ENCODE data around the gene STAG1.

The STAG1 gene

DNA sequence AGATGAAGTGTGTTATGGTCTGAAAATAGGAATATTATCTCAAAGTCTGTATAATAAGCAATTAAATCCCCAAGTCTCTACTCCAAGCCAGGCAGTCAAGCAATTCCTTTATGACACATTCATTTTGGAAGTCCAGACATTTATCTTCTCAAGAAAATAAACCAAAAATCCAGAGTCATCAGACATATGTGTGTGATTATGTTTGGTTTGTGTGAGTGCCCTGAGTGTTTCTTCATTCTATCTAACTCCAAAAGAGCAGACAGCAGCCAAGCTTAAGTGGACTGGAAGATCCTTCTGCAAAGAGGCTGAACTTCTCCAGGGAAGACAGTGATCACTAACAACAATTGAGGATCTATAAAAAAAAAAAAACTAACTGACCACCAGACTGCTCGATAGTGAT, 239.8 kb downstream of the STAG1 start:
- Histone ChIP-seq H2BK5ac (ENCODE audit: low read length) (no peak overlapping the region), H3K18ac (ENCODE audit: low read length) (no peak overlapping the region), H4K8ac (ENCODE audit: low read depth, low read length) (no peak overlapping the region), H2AK5ac (ENCODE audit: low read length) (no peak overlapping the region), H3K4me1 (ENCODE audit: control insufficient read depth, low read depth, low read length) (no peaks in the 10 kb centered on the region), H3K9ac (ENCODE audit: low read length) (no peak overlapping the region), H3K27ac (ENCODE audit: low read depth, low read length) (no peak overlapping the region), H4K5ac (ENCODE audit: low read length) (no peak overlapping the region), H2BK120ac (ENCODE audit: low read depth, low read length) (no peak overlapping the region), H3K36me3 (ENCODE audit: control insufficient read depth, insufficient read depth, low read length) (no peaks in the 10 kb centered on the region), H3K4me3 (ENCODE audit: low read length) (no peak overlapping the region), H3K79me1 (ENCODE audit: low read length) (no peaks in the 10 kb centered on the region), H3K4ac (ENCODE audit: low read depth, low read length) (no peak overlapping the region), H3K4me2 (ENCODE audit: low read length) (no peak overlapping the region), H3K23ac (ENCODE audit: low read length) (no peak overlapping the region), H3K27me3 (ENCODE audit: insufficient read depth, low read length, poor library complexity) (no peaks in the 10 kb centered on the region), H3K79me2 (ENCODE audit: control insufficient read depth, insufficient read depth, low read length) (no peaks in the 10 kb centered on the region), H3K56ac (ENCODE audit: low read length) (no peak overlapping the region), H2BK15ac (replicated peaks; ENCODE audit: low read depth) (no peak overlapping the region)
- no CpG with 5 or more reads among the region's 1 CpG for WGBS (ENCODE audit: extremely low coverage, insufficient coverage, low lambda C conversion rate)
- DNase-seq: no peak

DNA sequence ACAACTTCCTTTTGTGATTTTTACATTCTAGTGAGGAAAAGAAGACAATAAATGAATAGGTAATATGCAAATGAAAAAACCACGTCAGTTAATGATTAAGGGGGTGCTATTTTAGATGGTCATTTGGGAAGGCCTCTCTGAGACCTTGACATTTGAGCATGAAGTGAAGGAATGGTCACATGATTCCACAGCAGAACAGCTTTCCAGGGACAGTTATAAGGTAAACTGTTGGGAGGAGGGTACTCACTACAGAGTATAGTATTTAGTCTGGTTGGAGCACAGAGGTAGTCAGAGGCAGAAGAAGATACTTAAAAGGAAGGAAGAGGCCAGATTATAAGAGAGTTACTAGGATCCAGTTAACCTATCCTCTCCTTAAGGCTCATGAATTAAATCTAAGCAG, 246.5 kb downstream of the STAG1 start:
- Histone ChIP-seq H3K4me1 (ENCODE audit: control insufficient read depth, low read depth, low read length) (no peaks in the 10 kb centered on the region), H2AK5ac (ENCODE audit: low read length) (no peak overlapping the region), H3K27ac (ENCODE audit: low read depth, low read length) (no peak overlapping the region), H3K4ac (ENCODE audit: low read depth, low read length) (no peak overlapping the region), H2BK120ac (ENCODE audit: low read depth, low read length) (no peak overlapping the region), H3K56ac (ENCODE audit: low read length) (no peak overlapping the region), H3K4me2 (ENCODE audit: low read length) (no peak overlapping the region), H2BK15ac (replicated peaks; ENCODE audit: low read depth) (no peak overlapping the region), H3K79me2 (ENCODE audit: control insufficient read depth, insufficient read depth, low read length) (no peaks in the 10 kb centered on the region), H4K5ac (ENCODE audit: low read length) (no peak overlapping the region), H3K79me1 (ENCODE audit: low read length) (no peaks in the 10 kb centered on the region), H2BK5ac (ENCODE audit: low read length) (no peak overlapping the region), H3K36me3 (ENCODE audit: control insufficient read depth, insufficient read depth, low read length) (no peaks in the 10 kb centered on the region), H4K8ac (ENCODE audit: low read depth, low read length) (no peak overlapping the region), H3K18ac (ENCODE audit: low read length) (no peak overlapping the region), H3K4me3 (ENCODE audit: low read length) (no peak overlapping the region), H3K9ac (ENCODE audit: low read length) (no peak overlapping the region), H3K27me3 (ENCODE audit: insufficient read depth, low read length, poor library complexity) (no peaks in the 10 kb centered on the region), H3K23ac (ENCODE audit: low read length) (no peak overlapping the region)
- no CpG with 5 or more reads among the region's 1 CpG for WGBS (ENCODE audit: extremely low coverage, insufficient coverage, low lambda C conversion rate)
- DNase-seq: no peak

DNA sequence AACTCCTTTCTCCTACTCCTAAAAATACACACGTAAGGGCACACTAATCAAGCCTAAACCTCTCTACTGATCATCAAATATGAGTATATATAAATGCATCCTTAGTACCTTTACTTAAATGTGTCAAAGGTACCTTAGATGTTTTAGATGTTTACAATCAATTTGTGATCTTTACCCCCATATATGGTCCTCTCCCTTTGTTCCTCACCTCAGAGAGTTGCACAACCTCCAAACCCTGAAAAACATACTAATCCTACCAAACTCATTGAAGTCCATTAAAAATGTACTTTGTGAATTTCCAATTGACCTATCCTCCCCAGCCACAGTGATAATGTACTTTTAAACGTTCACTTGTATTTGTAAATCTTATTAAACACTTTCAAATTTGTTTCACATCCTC, 249.1 kb downstream of the STAG1 start:
- H3K9ac ChIP-seq (ENCODE audit: low read length): no peak overlapping the region
- no peak for DNase-seq
- H2BK120ac ChIP-seq (ENCODE audit: low read depth, low read length): no peak overlapping the region
- H3K23ac ChIP-seq (ENCODE audit: low read length): no peak overlapping the region
- H3K56ac ChIP-seq (ENCODE audit: low read length): no peak overlapping the region
- no peak overlapping the region for H3K4me3 ChIP-seq (ENCODE audit: low read length)
- H3K4me1 ChIP-seq (ENCODE audit: control insufficient read depth, low read depth, low read length): no peaks in the 10 kb centered on the region
- WGBS (ENCODE audit: extremely low coverage, insufficient coverage, low lambda C conversion rate): 100% methylated on average over 1 of the region's 2 CpGs
- no peak overlapping the region for H4K5ac ChIP-seq (ENCODE audit: low read length)
- no peak overlapping the region for H3K4me2 ChIP-seq (ENCODE audit: low read length)
- no peak overlapping the region for H2AK5ac ChIP-seq (ENCODE audit: low read length)
- H3K18ac ChIP-seq (ENCODE audit: low read length): no peak overlapping the region
- H2BK5ac ChIP-seq (ENCODE audit: low read length): no peak overlapping the region
- H3K27me3 ChIP-seq (ENCODE audit: insufficient read depth, low read length, poor library complexity): no peaks in the 10 kb centered on the region
- no peak overlapping the region for H4K8ac ChIP-seq (ENCODE audit: low read depth, low read length)
- no peaks in the 10 kb centered on the region for H3K36me3 ChIP-seq (ENCODE audit: control insufficient read depth, insufficient read depth, low read length)
- no peaks in the 10 kb centered on the region for H3K79me2 ChIP-seq (ENCODE audit: control insufficient read depth, insufficient read depth, low read length)
- H3K79me1 ChIP-seq (ENCODE audit: low read length): no peaks in the 10 kb centered on the region
- no peak overlapping the region for H3K4ac ChIP-seq (ENCODE audit: low read depth, low read length)
- no peak overlapping the region for H2BK15ac ChIP-seq (replicated peaks; ENCODE audit: low read depth)
- H3K27ac ChIP-seq (ENCODE audit: low read depth, low read length): no peak overlapping the region

DNA sequence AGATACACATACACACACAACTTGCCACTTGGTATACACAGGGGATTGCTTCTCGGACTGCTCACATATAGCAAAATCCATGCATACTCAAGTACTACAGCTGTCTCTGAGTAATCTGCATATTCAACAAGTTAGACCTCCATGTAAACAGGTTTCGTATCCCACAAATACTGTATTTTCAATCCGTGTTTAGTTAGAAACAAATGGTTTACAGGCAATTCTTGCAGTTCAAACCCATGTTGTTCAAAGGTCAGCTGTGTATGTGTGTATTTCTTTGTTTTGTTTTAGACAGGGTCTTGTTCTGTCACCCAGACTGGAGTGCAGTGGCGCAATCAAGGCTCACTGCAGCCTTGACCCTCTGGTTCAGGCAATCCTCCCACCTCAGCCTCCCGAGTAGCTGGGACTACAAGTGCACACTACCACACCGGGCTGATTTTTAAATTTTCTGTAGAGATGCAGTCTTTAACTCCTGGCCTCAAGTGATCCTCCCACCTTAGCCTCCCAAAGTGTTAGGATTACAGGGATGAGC, 253.2 kb downstream of the STAG1 start:
- Histone ChIP-seq H3K56ac (ENCODE audit: low read length) (no peak overlapping the region), H4K5ac (ENCODE audit: low read length) (no peak overlapping the region), H3K27me3 (ENCODE audit: insufficient read depth, low read length, poor library complexity) (no peaks in the 10 kb centered on the region), H2BK5ac (ENCODE audit: low read length) (no peak overlapping the region), H3K79me1 (ENCODE audit: low read length) (no peaks in the 10 kb centered on the region), H3K4me3 (ENCODE audit: low read length) (no peak overlapping the region), H2AK5ac (ENCODE audit: low read length) (no peak overlapping the region), H3K4me2 (ENCODE audit: low read length) (no peak overlapping the region), H3K4me1 (ENCODE audit: control insufficient read depth, low read depth, low read length) (no peaks in the 10 kb centered on the region), H2BK120ac (ENCODE audit: low read depth, low read length) (no peak overlapping the region), H3K79me2 (ENCODE audit: control insufficient read depth, insufficient read depth, low read length) (no peaks in the 10 kb centered on the region), H3K27ac (ENCODE audit: low read depth, low read length) (no peak overlapping the region), H4K8ac (ENCODE audit: low read depth, low read length) (no peak overlapping the region), H3K9ac (ENCODE audit: low read length) (no peak overlapping the region), H3K23ac (ENCODE audit: low read length) (no peak overlapping the region), H2BK15ac (replicated peaks; ENCODE audit: low read depth) (no peak overlapping the region), H3K18ac (ENCODE audit: low read length) (no peak overlapping the region), H3K36me3 (ENCODE audit: control insufficient read depth, insufficient read depth, low read length) (no peaks in the 10 kb centered on the region), H3K4ac (ENCODE audit: low read depth, low read length) (no peak overlapping the region)
- no CpG with 5 or more reads among the region's 6 CpGs for WGBS (ENCODE audit: extremely low coverage, insufficient coverage, low lambda C conversion rate)
- DNase-seq: no peak

DNA sequence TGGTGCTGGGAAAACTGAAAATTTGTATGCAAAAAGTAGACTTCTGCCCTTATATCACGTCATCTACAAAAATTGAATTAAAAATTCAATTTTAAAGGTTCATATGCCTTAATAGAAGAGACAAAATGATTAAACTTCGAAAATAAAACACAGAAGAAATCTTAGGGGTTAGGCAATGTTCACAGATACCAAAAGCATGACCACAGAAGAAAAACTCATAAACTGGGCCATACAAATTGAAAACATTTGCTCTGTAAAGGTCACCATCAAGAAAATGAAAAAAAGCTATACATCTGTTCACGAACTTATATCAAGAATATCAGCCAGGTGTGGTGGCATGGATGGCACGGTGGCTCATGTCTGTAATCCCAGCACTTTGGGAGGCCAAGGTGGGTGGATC, 257.0 kb downstream of the STAG1 start:
- no peak overlapping the region for H3K18ac ChIP-seq (ENCODE audit: low read length)
- no peaks in the 10 kb centered on the region for H3K4me1 ChIP-seq (ENCODE audit: control insufficient read depth, low read depth, low read length)
- no CpG with 5 or more reads among the region's 4 CpGs for WGBS (ENCODE audit: extremely low coverage, insufficient coverage, low lambda C conversion rate)
- H3K4ac ChIP-seq (ENCODE audit: low read depth, low read length): no peak overlapping the region
- H2BK5ac ChIP-seq (ENCODE audit: low read length): no peak overlapping the region
- H3K79me2 ChIP-seq (ENCODE audit: control insufficient read depth, insufficient read depth, low read length): no peaks in the 10 kb centered on the region
- no peak overlapping the region for H3K56ac ChIP-seq (ENCODE audit: low read length)
- no peak overlapping the region for H3K4me2 ChIP-seq (ENCODE audit: low read length)
- no peaks in the 10 kb centered on the region for H3K27me3 ChIP-seq (ENCODE audit: insufficient read depth, low read length, poor library complexity)
- no peaks in the 10 kb centered on the region for H3K79me1 ChIP-seq (ENCODE audit: low read length)
- H3K23ac ChIP-seq (ENCODE audit: low read length): no peak overlapping the region
- H2AK5ac ChIP-seq (ENCODE audit: low read length): no peak overlapping the region
- H3K27ac ChIP-seq (ENCODE audit: low read depth, low read length): no peak overlapping the region
- H2BK15ac ChIP-seq (replicated peaks; ENCODE audit: low read depth): no peak overlapping the region
- DNase-seq: no peak
- H3K9ac ChIP-seq (ENCODE audit: low read length): no peak overlapping the region
- no peak overlapping the region for H4K8ac ChIP-seq (ENCODE audit: low read depth, low read length)
- H3K4me3 ChIP-seq (ENCODE audit: low read length): no peak overlapping the region
- no peak overlapping the region for H2BK120ac ChIP-seq (ENCODE audit: low read depth, low read length)
- no peaks in the 10 kb centered on the region for H3K36me3 ChIP-seq (ENCODE audit: control insufficient read depth, insufficient read depth, low read length)
- H4K5ac ChIP-seq (ENCODE audit: low read length): no peak overlapping the region

DNA sequence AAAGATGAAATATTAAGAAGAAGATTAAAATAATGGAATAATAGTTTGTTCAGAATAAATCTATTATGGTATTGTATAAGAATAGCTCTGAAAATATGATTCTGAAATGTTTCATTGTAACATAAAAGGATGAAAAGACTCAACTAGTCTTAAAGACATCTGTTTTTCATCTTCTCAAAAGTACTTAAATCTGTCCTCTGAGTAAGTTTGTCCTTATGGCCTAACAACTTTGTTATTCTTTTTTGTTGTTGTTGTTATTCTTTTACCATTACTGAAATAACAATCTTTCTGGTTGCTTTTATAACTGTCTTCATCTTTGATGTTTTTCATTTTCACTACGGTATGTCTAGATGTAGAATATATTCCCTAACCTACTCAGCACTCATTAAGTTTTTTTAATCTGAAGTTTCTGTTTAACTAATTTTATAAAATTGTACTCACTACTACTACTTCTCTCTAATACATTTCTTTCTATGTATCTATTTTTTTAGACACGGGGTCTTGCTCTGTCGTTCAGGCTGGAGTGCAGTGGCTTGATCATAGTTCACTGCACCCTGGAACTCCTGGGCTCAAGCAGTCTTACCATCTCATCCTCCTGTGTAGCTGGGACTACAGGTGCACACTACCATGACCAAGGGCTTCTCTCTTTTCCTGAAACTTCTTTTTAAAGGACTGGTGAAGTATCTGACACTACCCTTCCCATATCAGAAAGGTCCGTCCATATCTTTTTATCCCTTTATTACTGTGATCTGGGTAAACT, 261.4 kb downstream of the STAG1 start:
- WGBS (ENCODE audit: extremely low coverage, insufficient coverage, low lambda C conversion rate): no CpG with 5 or more reads among the region's 4 CpGs
- H3K27ac ChIP-seq (ENCODE audit: low read depth, low read length): no peak overlapping the region
- no peak overlapping the region for H3K4me3 ChIP-seq (ENCODE audit: low read length)
- no peak overlapping the region for H2BK5ac ChIP-seq (ENCODE audit: low read length)
- DNase-seq: no peak
- no peak overlapping the region for H2BK120ac ChIP-seq (ENCODE audit: low read depth, low read length)
- H3K4ac ChIP-seq (ENCODE audit: low read depth, low read length): no peak overlapping the region
- no peak overlapping the region for H3K23ac ChIP-seq (ENCODE audit: low read length)
- H3K79me1 ChIP-seq (ENCODE audit: low read length): no peaks in the 10 kb centered on the region
- H3K4me1 ChIP-seq (ENCODE audit: control insufficient read depth, low read depth, low read length): no peaks in the 10 kb centered on the region
- H4K8ac ChIP-seq (ENCODE audit: low read depth, low read length): no peak overlapping the region
- H3K56ac ChIP-seq (ENCODE audit: low read length): no peak overlapping the region
- no peaks in the 10 kb centered on the region for H3K27me3 ChIP-seq (ENCODE audit: insufficient read depth, low read length, poor library complexity)
- no peaks in the 10 kb centered on the region for H3K79me2 ChIP-seq (ENCODE audit: control insufficient read depth, insufficient read depth, low read length)
- no peak overlapping the region for H3K4me2 ChIP-seq (ENCODE audit: low read length)
- no peak overlapping the region for H4K5ac ChIP-seq (ENCODE audit: low read length)
- H3K36me3 ChIP-seq (ENCODE audit: control insufficient read depth, insufficient read depth, low read length): no peaks in the 10 kb centered on the region
- H2AK5ac ChIP-seq (ENCODE audit: low read length): no peak overlapping the region
- no peak overlapping the region for H3K18ac ChIP-seq (ENCODE audit: low read length)
- H2BK15ac ChIP-seq (replicated peaks; ENCODE audit: low read depth): no peak overlapping the region
- H3K9ac ChIP-seq (ENCODE audit: low read length): no peak overlapping the region
